Large intestine (tissue), 3 donors: ENCODE measurements around the gene AGFG2. TPM values are rescaled to one million over a fixed set of nuclear protein-coding genes. Genes with fewer than 3 reads are reported as not detected.

Source experiments
- DNase-seq, 2 donors: peaks; one replicate each; pipeline versions ENCODE4 v3.0.0 to v3.0.0-alpha.2; 2013
- H3K27ac ChIP-seq: one replicate; pipeline ENCODE4 v1.5.1; 2013; ENCODE audit warnings: low read length
- H3K27me3 ChIP-seq: 2 replicates; pipeline ENCODE4 v1.6.1; 2013; ENCODE audit warnings: low read length; ENCODE audit not compliant: control insufficient read depth, insufficient read depth
- H3K36me3 ChIP-seq: 2 replicates; pipeline ENCODE4 v1.6.1; 2013; ENCODE audit warnings: low read length; ENCODE audit not compliant: control insufficient read depth, insufficient read depth
- H3K4me1 ChIP-seq: one replicate; pipeline ENCODE4 v1.6.1; 2013; ENCODE audit warnings: low read length; ENCODE audit not compliant: control insufficient read depth, insufficient read depth
- H3K4me3 ChIP-seq: one replicate; pipeline ENCODE4 v1.5.1; 2013; ENCODE audit warnings: low read length
- H3K9me3 ChIP-seq: one replicate; pipeline ENCODE4 v1.6.1; 2013; ENCODE audit warnings: mild to moderate bottlenecking, low read depth, low read length, moderate library complexity; ENCODE audit not compliant: control insufficient read depth
- WGBS: methylation state at CpG from one replicate; pipeline ENCODE4 v1.1.5; 2013; ENCODE audit warnings: low lambda C conversion rate; ENCODE audit not compliant: insufficient coverage; 5-methylcytosine and 5-hydroxymethylcytosine counted together
- polyA plus RNA-seq: library from polyadenylated mRNA; unstranded; fragments of 120-200 nt; gene quantifications from one replicate; pipeline ENCODE4 v1.2.1, GENCODE V29; 2013

Gene AGFG2
- polyA plus RNA-seq, 1 donor, result 18.6 TPM

- no peaks in the 10 kb centered on the region for H3K9me3 ChIP-seq
- peaks cover 9% of the 10 kb centered on the region for H3K27me3 ChIP-seq
- H3K27ac ChIP-seq, result no peak overlapping the region
- peaks cover 36% of the 10 kb centered on the region for H3K36me3 ChIP-seq
- no peak for DNase-seq
- WGBS, result no CpG with 5 or more reads among the region's 20 CpGs
- H3K4me3 ChIP-seq, result no peak overlapping the region
- peaks cover 27% of the 10 kb centered on the region for H3K4me1 ChIP-seq
These were observed 33.4 kb downstream of the AGFG2 start for GRCh38 chr7:100572281-100572948.

- Histone ChIP-seq H3K4me1 (peaks cover 25% of the 10 kb centered on the region), H3K9me3 (no peaks in the 10 kb centered on the region), H3K36me3 (peaks cover 43% of the 10 kb centered on the region), H3K27ac (no peak overlapping the region), H3K4me3 (no peak overlapping the region), H3K27me3 (peaks cover 9% of the 10 kb centered on the region)
- WGBS, result no CpG with 5 or more reads among the region's 30 CpGs
- DNase-seq, result no peak
These were observed 34.1 kb downstream of the AGFG2 start for GRCh38 chr7:100572949-100573675.

- H3K4me1 ChIP-seq, result peaks cover 18% of the 10 kb centered on the region
- H3K36me3 ChIP-seq, result peaks cover 50% of the 10 kb centered on the region
- no peak for DNase-seq
- no peak within 1 kb of the TSS for H3K27ac ChIP-seq
- no peak within 1 kb of the TSS for H3K4me3 ChIP-seq
- no CpG with 5 or more reads among the region's 70 CpGs for WGBS
- peaks cover 9% of the 10 kb centered on the region for H3K27me3 ChIP-seq
- no peaks in the 10 kb centered on the region for H3K9me3 ChIP-seq
These were observed 34.8 kb downstream of the AGFG2 start, which contains the start of gene SAP25 for GRCh38 chr7:100573691-100574361. TSS of gene SAP25 (minus strand) at chr7:100573900. CDS start at chr7:100573742, 158 bp downstream.

GRCh38 chr7:100574362-100575205 lies 35.6 kb downstream of the AGFG2 start:
- Histone ChIP-seq H3K9me3 (no peaks in the 10 kb centered on the region), H3K4me1 (peaks cover 11% of the 10 kb centered on the region), H3K36me3 (peaks cover 53% of the 10 kb centered on the region), H3K27ac (no peak overlapping the region), H3K27me3 (peaks cover 9% of the 10 kb centered on the region), H3K4me3 (no peak overlapping the region)
- WGBS, result no CpG with 5 or more reads among the region's 44 CpGs
- no peak for DNase-seq

GRCh38 chr7:100575206-100575631 lies 36.2 kb downstream of the AGFG2 start:
- H3K4me3 ChIP-seq, result no peak overlapping the region
- no peak overlapping the region for H3K27ac ChIP-seq
- no peaks in the 10 kb centered on the region for H3K9me3 ChIP-seq
- no CpG with 5 or more reads among the region's 14 CpGs for WGBS
- H3K27me3 ChIP-seq, result peaks cover 7% of the 10 kb centered on the region
- peaks cover 59% of the 10 kb centered on the region for H3K36me3 ChIP-seq
- no peak for DNase-seq
- peaks cover 8% of the 10 kb centered on the region for H3K4me1 ChIP-seq

GRCh38 chr7:100575746-100576383 lies 36.9 kb downstream of the AGFG2 start:
- Histone ChIP-seq H3K4me3 (no peak overlapping the region), H3K9me3 (no peaks in the 10 kb centered on the region), H3K27ac (no peak overlapping the region), H3K27me3 (peaks cover 6% of the 10 kb centered on the region), H3K36me3 (peaks cover 65% of the 10 kb centered on the region), H3K4me1 (peaks cover 1% of the 10 kb centered on the region)
- WGBS, result no CpG with 5 or more reads among the region's 17 CpGs
- DNase-seq, result no peak

GRCh38 chr7:100576384-100576993 lies 37.5 kb downstream of the AGFG2 start:
- no peak for DNase-seq
- Histone ChIP-seq H3K36me3 (peaks cover 71% of the 10 kb centered on the region), H3K27ac (no peak overlapping the region), H3K9me3 (no peaks in the 10 kb centered on the region), H3K4me3 (no peak overlapping the region), H3K27me3 (no peaks in the 10 kb centered on the region), H3K4me1 (no peaks in the 10 kb centered on the region)
- WGBS, result no CpG with 5 or more reads among the region's 13 CpGs

GRCh38 chr7:100577103-100577502 lies 38.1 kb downstream of the AGFG2 start:
- Histone ChIP-seq H3K4me3 (no peak overlapping the region), H3K36me3 (peaks cover 77% of the 10 kb centered on the region), H3K9me3 (no peaks in the 10 kb centered on the region), H3K27me3 (no peaks in the 10 kb centered on the region), H3K4me1 (peaks cover under 1% of the 10 kb centered on the region), H3K27ac (no peak overlapping the region)
- WGBS, result no CpG with 5 or more reads among the region's 24 CpGs
- DNase-seq, result no peak

GRCh38 chr7:100577507-100577906 lies 38.5 kb downstream of the AGFG2 start:
- H3K4me1 ChIP-seq, result peaks cover 5% of the 10 kb centered on the region
- no CpG with 5 or more reads among the region's 14 CpGs for WGBS
- H3K36me3 ChIP-seq, result peaks cover 81% of the 10 kb centered on the region

More at GRCh38 chr7:100577507-100577906, 38.5 kb downstream of the AGFG2 start:
- no peaks in the 10 kb centered on the region for H3K9me3 ChIP-seq
- H3K27ac ChIP-seq, result no peak overlapping the region
- no peaks in the 10 kb centered on the region for H3K27me3 ChIP-seq
- DNase-seq, result no peak
- no peak overlapping the region for H3K4me3 ChIP-seq
